Activated CD4-positive, alpha-beta T cell treated with anti-CD3 and anti-CD28 coated beads for 24 hours (primary cell): ENCODE data around the gene FANCE.

Experiments used
- DNase-seq, 2 donors: peaks; one replicate each; pipeline ENCODE4 v3.0.0-alpha.2; 2020; ENCODE audit warnings: low read depth in 2 of 2

The FANCE gene

GRCh38 chr6:35452183-35453090 lies at the start of gene FANCE:
TSS of gene FANCE (plus strand) at chr6:35452338. CDS start at chr6:35452546, 208 bp downstream.
- peak; percentile 89 to 97 for DNase-seq

- DNase-seq = no peak
Observed at GRCh38 chr6:35402856-35403191, 49.3 kb upstream of the FANCE start.

- DNase-seq = no peak
Observed at GRCh38 chr6:35403544-35404442, 48.3 kb upstream of the FANCE start.

GRCh38 chr6:35406711-35407485 lies 45.2 kb upstream of the FANCE start:
- no peak for DNase-seq

- no peak for DNase-seq
Observed at GRCh38 chr6:35409245-35409644, 42.9 kb upstream of the FANCE start.

GRCh38 chr6:35410131-35410530 lies 42.0 kb upstream of the FANCE start:
- no peak for DNase-seq

GRCh38 chr6:35411066-35411465 lies 41.1 kb upstream of the FANCE start:
- no peak for DNase-seq

GRCh38 chr6:35412102-35412501 lies 40.0 kb upstream of the FANCE start:
- DNase-seq = no peak

GRCh38 chr6:35413911-35414310 lies 38.2 kb upstream of the FANCE start:
- no peak for DNase-seq

- DNase-seq = no peak
Observed at GRCh38 chr6:35415065-35415891, 36.9 kb upstream of the FANCE start.

GRCh38 chr6:35417979-35418661 lies 34.0 kb upstream of the FANCE start:
- no peak for DNase-seq

GRCh38 chr6:35419417-35419816 lies 32.7 kb upstream of the FANCE start:
- no peak for DNase-seq

- DNase-seq = no peak
Observed at GRCh38 chr6:35419961-35420360, 32.2 kb upstream of the FANCE start.

- DNase-seq = no peak
Observed at GRCh38 chr6:35425284-35425683, 26.9 kb upstream of the FANCE start.

- DNase-seq = no peak
Observed at GRCh38 chr6:35426074-35426473, 26.1 kb upstream of the FANCE start.

- no peak for DNase-seq
Observed at GRCh38 chr6:35427435-35427834, 24.7 kb upstream of the FANCE start.

GRCh38 chr6:35427851-35428321 lies 24.3 kb upstream of the FANCE start:
- DNase-seq = no peak

- no peak for DNase-seq
Observed at GRCh38 chr6:35428421-35429149, 23.6 kb upstream of the FANCE start.

- no peak for DNase-seq
Observed at GRCh38 chr6:35429463-35429862, 22.7 kb upstream of the FANCE start.

- no peak for DNase-seq
Observed at GRCh38 chr6:35432291-35432690, 19.8 kb upstream of the FANCE start.
